Chondrocyte (in vitro differentiated cells): ENCODE results near the gene SLC22A23. TPM values are rescaled to one million over a fixed set of nuclear protein-coding genes. Genes with fewer than 3 reads are reported as not detected.

ENCODE experiments used
- DNase-seq: peaks from one replicate; pipeline ENCODE4 v3.0.0; 2021; ENCODE audit warnings: mixed read lengths, low spot score
- H3K27ac Mint-ChIP-seq: one replicate; pipeline ENCODE4 v1.8.0; 2021; ENCODE audit warnings: mild to moderate bottlenecking, moderate library complexity, mixed read lengths; ENCODE audit not compliant: unreplicated experiment
- H3K27me3 Mint-ChIP-seq: 2 replicates; pipeline ENCODE4 v1.8.0; 2021; ENCODE audit warnings: low read depth, mixed read lengths
- H3K36me3 Mint-ChIP-seq: 2 replicates; pipeline ENCODE4 v1.8.0; 2021; ENCODE audit warnings: low read depth, mixed read lengths
- H3K4me1 Mint-ChIP-seq: 2 replicates; pipeline ENCODE4 v1.8.0; 2021; ENCODE audit warnings: low read depth, mild to moderate bottlenecking, mixed read lengths
- H3K4me3 Mint-ChIP-seq: one replicate; pipeline ENCODE4 v1.8.0; 2021; ENCODE audit warnings: mild to moderate bottlenecking, moderate library complexity, mixed read lengths; ENCODE audit not compliant: unreplicated experiment
- H3K9me3 Mint-ChIP-seq: 2 replicates; pipeline ENCODE4 v1.8.0; 2021; ENCODE audit warnings: low read depth, mixed read lengths
- total RNA-seq: library from RNA; stranded (reverse); gene quantifications from 3 replicates; pipeline ENCODE4 v1.2.1, GENCODE V29; 2021
- TF ChIP-seq, protein P1 (sequence below): fragments of 200-600 bp; sonication (generic); IDR thresholded peaks from 2 replicates; pipeline ENCODE4 v1.5.0; 2021; ENCODE audit warnings: antibody characterized with exemption, mild to moderate bottlenecking, moderate library complexity

The SLC22A23 gene
- total RNA-seq, 1 donor from 2014 or later = 36.4 TPM

DNA sequence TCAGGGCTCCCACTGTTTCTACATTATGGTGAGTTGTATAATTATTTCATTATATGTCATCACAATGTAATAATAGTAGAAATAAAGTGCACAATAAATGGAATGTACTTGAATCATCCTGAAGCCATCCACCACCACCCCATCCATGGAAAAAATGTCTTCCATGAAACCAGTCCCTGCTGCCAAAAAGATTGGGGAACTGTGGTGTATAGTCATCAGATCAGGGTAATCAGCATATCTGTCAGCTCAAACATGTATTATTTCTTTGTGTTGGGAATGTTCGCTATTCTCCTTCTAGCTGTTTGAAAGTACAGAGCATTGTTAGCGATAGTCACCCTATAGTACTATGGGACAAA is 33.8 kb upstream of the SLC22A23 start:
- H3K27me3 Mint-ChIP-seq = peaks cover 2% of the 10 kb centered on the region
- no peak for DNase-seq
- no peak overlapping the region for H3K4me3 Mint-ChIP-seq
- TF ChIP-seq, protein P1, sequence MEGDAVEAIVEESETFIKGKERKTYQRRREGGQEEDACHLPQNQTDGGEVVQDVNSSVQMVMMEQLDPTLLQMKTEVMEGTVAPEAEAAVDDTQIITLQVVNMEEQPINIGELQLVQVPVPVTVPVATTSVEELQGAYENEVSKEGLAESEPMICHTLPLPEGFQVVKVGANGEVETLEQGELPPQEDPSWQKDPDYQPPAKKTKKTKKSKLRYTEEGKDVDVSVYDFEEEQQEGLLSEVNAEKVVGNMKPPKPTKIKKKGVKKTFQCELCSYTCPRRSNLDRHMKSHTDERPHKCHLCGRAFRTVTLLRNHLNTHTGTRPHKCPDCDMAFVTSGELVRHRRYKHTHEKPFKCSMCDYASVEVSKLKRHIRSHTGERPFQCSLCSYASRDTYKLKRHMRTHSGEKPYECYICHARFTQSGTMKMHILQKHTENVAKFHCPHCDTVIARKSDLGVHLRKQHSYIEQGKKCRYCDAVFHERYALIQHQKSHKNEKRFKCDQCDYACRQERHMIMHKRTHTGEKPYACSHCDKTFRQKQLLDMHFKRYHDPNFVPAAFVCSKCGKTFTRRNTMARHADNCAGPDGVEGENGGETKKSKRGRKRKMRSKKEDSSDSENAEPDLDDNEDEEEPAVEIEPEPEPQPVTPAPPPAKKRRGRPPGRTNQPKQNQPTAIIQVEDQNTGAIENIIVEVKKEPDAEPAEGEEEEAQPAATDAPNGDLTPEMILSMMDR = no peak
- no peaks in the 10 kb centered on the region for H3K36me3 Mint-ChIP-seq
- H3K4me1 Mint-ChIP-seq = no peaks in the 10 kb centered on the region
- no peak overlapping the region for H3K27ac Mint-ChIP-seq
- H3K9me3 Mint-ChIP-seq = no peaks in the 10 kb centered on the region

DNA sequence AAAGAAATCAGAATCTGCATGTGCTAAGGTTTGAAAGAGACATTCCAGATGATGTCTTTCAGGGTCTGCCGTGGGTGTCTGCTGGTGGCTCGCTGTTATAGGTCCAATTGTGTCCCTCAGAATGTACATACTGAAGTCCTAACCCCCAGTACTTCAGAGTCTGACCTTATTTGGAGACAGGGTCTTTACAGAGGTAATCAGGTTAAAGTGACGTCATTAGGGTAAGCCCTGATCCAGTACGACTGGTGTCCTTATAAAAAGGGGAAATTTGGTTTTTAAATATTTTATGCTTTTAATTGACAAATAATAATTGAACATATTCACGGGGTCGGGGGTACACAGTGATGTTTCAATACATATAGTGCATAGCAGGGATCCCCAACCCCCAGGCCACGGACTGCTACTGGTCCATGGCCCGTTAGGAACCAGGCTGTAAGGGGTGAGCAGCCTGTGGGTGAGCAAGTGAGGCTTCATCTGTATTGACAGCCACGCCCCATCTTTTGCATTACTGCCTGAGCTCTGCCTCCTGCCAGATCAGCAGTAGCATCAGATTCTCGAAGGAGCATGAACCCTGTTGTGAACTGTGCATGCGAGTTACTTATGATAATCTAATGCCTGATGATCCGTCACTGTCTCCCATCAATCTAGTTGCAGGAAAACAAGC is 33.2 kb upstream of the SLC22A23 start:
- no peak overlapping the region for H3K4me3 Mint-ChIP-seq
- TF ChIP-seq, protein P1 = no peak
- H3K4me1 Mint-ChIP-seq = no peaks in the 10 kb centered on the region
- H3K36me3 Mint-ChIP-seq = no peaks in the 10 kb centered on the region
- no peak for DNase-seq
- no peaks in the 10 kb centered on the region for H3K9me3 Mint-ChIP-seq
- H3K27ac Mint-ChIP-seq = no peak overlapping the region
- H3K27me3 Mint-ChIP-seq = peaks cover 2% of the 10 kb centered on the region

DNA sequence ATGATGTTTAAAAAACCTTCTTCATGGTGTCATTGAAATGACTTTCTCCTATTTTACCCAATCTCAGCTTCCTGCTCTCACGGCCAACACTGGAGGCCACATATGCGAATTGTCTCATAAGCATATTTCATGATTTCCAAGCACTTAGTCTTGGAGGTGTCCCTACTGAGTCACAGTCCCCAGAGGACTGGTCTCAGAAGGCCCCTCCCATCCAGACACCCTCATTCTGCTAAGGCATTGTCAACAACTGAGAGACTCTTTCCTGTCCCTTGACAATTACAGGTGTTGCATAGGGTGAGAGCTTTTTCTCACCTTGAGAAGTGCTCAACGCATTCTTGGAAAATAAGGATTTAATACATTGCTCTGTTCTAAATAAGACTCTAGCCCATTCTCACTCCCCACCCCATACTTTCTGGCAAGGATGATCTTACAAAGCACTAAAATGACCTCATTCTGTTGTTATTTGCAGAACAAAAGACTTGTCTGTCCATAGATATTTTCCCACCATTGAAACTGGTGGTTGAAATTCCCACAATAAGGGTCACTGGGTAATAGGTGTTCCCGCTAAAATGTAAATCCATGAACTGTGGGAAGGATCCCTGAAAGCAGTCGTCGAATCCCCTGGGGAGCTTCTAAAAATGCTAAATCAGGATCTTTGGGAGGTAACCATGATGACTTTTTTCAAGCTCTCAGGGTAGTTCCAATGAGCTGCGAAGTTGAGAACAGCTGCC is 32.3 kb upstream of the SLC22A23 start:
- Mint-ChIP-seq H3K4me1 (no peaks in the 10 kb centered on the region), H3K27me3 (peaks cover 2% of the 10 kb centered on the region), H3K36me3 (no peaks in the 10 kb centered on the region), H3K9me3 (peaks cover 5% of the 10 kb centered on the region), H3K27ac (no peak overlapping the region), H3K4me3 (no peak overlapping the region)
- TF ChIP-seq, protein P1 = no peak
- no peak for DNase-seq

DNA sequence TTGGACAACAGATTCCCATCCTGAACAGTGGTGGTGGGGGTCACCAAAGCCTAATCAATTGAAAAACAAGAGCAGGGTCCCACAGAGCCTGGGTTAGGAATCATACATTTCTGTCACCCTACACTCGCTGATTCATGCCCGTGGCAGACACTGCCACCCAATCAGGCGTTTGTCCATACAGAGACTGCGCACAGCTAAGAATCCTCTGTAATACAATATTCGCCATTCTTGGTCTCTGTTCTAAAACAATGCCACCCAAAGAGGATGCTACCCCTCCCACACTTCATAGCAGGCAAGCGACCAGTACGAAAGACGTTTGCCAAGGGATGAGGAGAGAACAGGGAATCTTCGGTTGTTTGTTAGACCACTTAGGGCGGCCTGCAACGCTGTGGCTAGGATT is 28.1 kb upstream of the SLC22A23 start:
- H3K27me3 Mint-ChIP-seq = peaks cover 2% of the 10 kb centered on the region
- peaks cover 10% of the 10 kb centered on the region for H3K9me3 Mint-ChIP-seq
- no peak overlapping the region for H3K27ac Mint-ChIP-seq
- TF ChIP-seq, protein P1 = no peak
- H3K36me3 Mint-ChIP-seq = peaks cover 9% of the 10 kb centered on the region
- H3K4me1 Mint-ChIP-seq = peaks cover 3% of the 10 kb centered on the region
- no peak for DNase-seq
- no peak overlapping the region for H3K4me3 Mint-ChIP-seq

DNA sequence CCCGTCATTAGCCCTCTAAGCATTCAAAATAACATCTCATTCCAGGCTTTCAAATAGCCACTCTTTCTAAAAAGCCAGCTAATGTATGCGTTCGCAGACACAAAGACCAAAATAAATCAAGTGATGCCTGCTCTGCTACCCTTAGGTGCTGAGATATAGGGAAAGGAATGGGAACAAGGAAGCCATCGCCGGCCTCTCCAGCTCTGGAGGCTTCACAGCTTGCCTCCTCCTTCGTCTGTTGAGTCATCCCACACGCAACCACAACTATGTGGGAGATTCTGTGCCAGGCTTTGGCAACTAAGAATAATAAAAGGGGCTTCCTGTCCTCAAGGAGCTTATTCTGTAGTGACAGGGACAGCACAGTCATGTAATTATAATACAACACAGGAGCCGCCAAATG is 27.3 kb upstream of the SLC22A23 start:
- peaks cover 2% of the 10 kb centered on the region for H3K27me3 Mint-ChIP-seq
- H3K9me3 Mint-ChIP-seq = peaks cover 13% of the 10 kb centered on the region
- peaks cover 3% of the 10 kb centered on the region for H3K4me1 Mint-ChIP-seq

More for the DNA sequence above, 27.3 kb upstream of the SLC22A23 start:
- peak overlapping the region; percentile 8 for H3K27ac Mint-ChIP-seq
- DNase-seq = no peak
- TF ChIP-seq, protein P1 = no peak
- peaks cover 10% of the 10 kb centered on the region for H3K36me3 Mint-ChIP-seq
- H3K4me3 Mint-ChIP-seq = no peak overlapping the region
